HL-60 (cell line): ENCODE data around the gene COBLL1.

Experiments used
- POLR2AphosphoS5 ChIP-seq: IDR thresholded peaks from 2 replicates; pipeline ENCODE4 v1.6.1; 2012; ENCODE audit warnings: low read depth
- TF ChIP-seq, protein P1 (sequence below): IDR thresholded peaks from one replicate; pipeline ENCODE4 v1.5.1; 2011; ENCODE audit warnings: low read length, control low read depth, inconsistent platforms; ENCODE audit not compliant: insufficient read depth

DNA sequence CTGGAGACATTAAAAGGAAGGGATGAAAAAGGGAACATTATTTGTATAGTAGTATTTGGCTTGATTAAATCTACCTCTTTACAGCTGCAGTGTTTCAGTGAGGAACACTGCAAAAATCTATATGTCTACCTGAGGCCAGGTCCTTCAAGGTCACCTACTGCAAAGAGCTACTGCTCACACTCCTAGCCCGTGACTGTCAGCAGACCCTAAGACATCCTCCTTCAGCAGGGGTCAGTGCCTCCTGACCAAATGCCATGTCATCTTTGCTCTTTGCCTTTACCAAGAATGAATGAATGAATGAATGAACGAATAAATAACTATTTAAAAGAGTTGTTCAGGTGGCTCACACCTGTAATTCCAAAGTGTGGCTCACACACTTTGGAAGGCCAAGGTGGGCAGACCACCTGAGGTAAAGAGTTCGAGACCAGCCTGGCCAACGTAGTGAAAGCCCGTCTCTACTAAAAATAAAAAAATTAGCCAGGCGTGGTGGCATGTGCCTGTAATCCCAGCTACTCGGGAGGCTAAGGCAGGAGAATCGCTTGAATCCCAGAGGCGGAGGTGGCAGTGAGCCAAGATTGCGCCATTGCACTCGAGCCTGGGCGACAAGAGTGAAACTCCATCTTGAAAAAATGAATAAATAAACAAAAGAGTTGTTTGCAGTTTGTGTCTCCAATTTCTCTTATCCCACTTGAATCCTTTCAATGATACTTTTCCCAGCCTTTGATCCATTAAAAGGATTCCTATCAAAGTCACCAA, 136.0 kb downstream of the COBLL1 start:
- TF ChIP-seq, protein P1, sequence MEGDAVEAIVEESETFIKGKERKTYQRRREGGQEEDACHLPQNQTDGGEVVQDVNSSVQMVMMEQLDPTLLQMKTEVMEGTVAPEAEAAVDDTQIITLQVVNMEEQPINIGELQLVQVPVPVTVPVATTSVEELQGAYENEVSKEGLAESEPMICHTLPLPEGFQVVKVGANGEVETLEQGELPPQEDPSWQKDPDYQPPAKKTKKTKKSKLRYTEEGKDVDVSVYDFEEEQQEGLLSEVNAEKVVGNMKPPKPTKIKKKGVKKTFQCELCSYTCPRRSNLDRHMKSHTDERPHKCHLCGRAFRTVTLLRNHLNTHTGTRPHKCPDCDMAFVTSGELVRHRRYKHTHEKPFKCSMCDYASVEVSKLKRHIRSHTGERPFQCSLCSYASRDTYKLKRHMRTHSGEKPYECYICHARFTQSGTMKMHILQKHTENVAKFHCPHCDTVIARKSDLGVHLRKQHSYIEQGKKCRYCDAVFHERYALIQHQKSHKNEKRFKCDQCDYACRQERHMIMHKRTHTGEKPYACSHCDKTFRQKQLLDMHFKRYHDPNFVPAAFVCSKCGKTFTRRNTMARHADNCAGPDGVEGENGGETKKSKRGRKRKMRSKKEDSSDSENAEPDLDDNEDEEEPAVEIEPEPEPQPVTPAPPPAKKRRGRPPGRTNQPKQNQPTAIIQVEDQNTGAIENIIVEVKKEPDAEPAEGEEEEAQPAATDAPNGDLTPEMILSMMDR: no peak
- TF ChIP-seq POLR2AphosphoS5: no peak
